NCI-H1436 (cell line): ENCODE data around the gene CD300A.

Experiments used
- DNase-seq: peaks from one replicate; lab custom pipeline; 2025; lab: John Stamatoyannopoulos, UW

CD300A gene

GRCh38 chr17:74466111-74466827, at the start of gene CD300A:
TSS of gene CD300A (plus strand) at chr17:74466634. CDS start at chr17:74466704, 70 bp downstream.
- DNase-seq = no peak

- DNase-seq = no peak
Observed at GRCh38 chr17:74417178-74418045, 49.0 kb upstream of the CD300A start.

- no peak for DNase-seq
Observed at GRCh38 chr17:74419928-74420411, 46.5 kb upstream of the CD300A start.

GRCh38 chr17:74424117-74424516, 42.3 kb upstream of the CD300A start:
- DNase-seq = no peak

- no peak for DNase-seq
Observed at GRCh38 chr17:74424657-74425056, 41.8 kb upstream of the CD300A start.

- DNase-seq = no peak
Observed at GRCh38 chr17:74426551-74427047, 39.8 kb upstream of the CD300A start.

- DNase-seq = no peak
Observed at GRCh38 chr17:74427048-74427762, 39.2 kb upstream of the CD300A start.

- DNase-seq = no peak
Observed at GRCh38 chr17:74427763-74428153, 38.7 kb upstream of the CD300A start.

- DNase-seq = no peak
Observed at GRCh38 chr17:74429604-74430384, 36.6 kb upstream of the CD300A start.

GRCh38 chr17:74430385-74430705, 36.1 kb upstream of the CD300A start:
- DNase-seq = no peak

- DNase-seq = peak; percentile 36
Observed at GRCh38 chr17:74430706-74431567, 35.5 kb upstream of the CD300A start.

GRCh38 chr17:74431568-74432423, 34.6 kb upstream of the CD300A start, which contains the start of gene GPRC5C:
TSS of gene GPRC5C (plus strand) at chr17:74432088. CDS start at chr17:74439777, 7,689 bp downstream.
- peak; percentile 54 for DNase-seq

- DNase-seq = no peak
Observed at GRCh38 chr17:74432424-74432690, 34.1 kb upstream of the CD300A start.

- DNase-seq = no peak
Observed at GRCh38 chr17:74432766-74433391, 33.6 kb upstream of the CD300A start.

- no peak for DNase-seq
Observed at GRCh38 chr17:74433421-74434121, 32.9 kb upstream of the CD300A start.

GRCh38 chr17:74435775-74436359, 30.6 kb upstream of the CD300A start:
- no peak for DNase-seq

GRCh38 chr17:74437702-74438101, 28.7 kb upstream of the CD300A start:
- DNase-seq = no peak
